Measurements from ENCODE around the gene SHC2. TPM values are rescaled to one million over a fixed set of nuclear protein-coding genes. Genes with fewer than 3 reads are reported as not detected.
A peak's percentile ranks its signal among the peaks of the same experiment; 100 is the strongest.

The SHC2 gene
- total RNA-seq, 1 experiment from 2014 or later, result 16.6 TPM

GRCh38 chr19:495081-495401 is 34.2 kb upstream of the SHC2 start:
- H4K8ac ChIP-seq (replicated peaks; ENCODE audit: insufficient read length, low read depth, low read length), result no peak overlapping the region
- no peak overlapping the region for H3K9ac ChIP-seq (ENCODE audit: extremely low read depth, insufficient read length, low read length)
- no peak overlapping the region for H3K23ac ChIP-seq (ENCODE audit: insufficient read length, low read depth, low read length)
- peak overlapping the region in 1 of 2 experiments; percentile 48; a peak in 2 of 5 replicates for H3K4me3 Mint-ChIP-seq
- no peak overlapping the region for H2AK5ac ChIP-seq (ENCODE audit: insufficient read length, low read length)
- WGBS (ENCODE audit: extremely low coverage, insufficient read length, low lambda C conversion rate), result no CpG with 5 or more reads among the region's 10 CpGs
- no peak overlapping the region for H4K91ac ChIP-seq (ENCODE audit: insufficient read length, low read depth, low read length)
- H3K9me3 ChIP-seq (ENCODE audit: control insufficient read depth, low read depth, low read length), result no peaks in the 10 kb centered on the region
- peaks cover 0 to 18% of the 10 kb centered on the region in 2 experiments; a peak in 2 of 4 replicates for H3K4me1 Mint-ChIP-seq
- no peak overlapping the region for H3K4ac ChIP-seq (ENCODE audit: low read depth, low read length)
- peaks cover 40% of the 10 kb centered on the region for H3K27me3 Mint-ChIP-seq (ENCODE audit: low read depth)
- DNase-seq, result no peak
- H3K36me3 Mint-ChIP-seq (ENCODE audit: insufficient read depth in 1 of 3, low read depth in 3 of 3), result peaks cover 0 to 2% (median 0%) of the 10 kb centered on the region in 3 experiments; a peak in 2 of 7 replicates
- no peak overlapping the region for H2BK12ac ChIP-seq (ENCODE audit: insufficient read length, low read depth, low read length)
- H4K5ac ChIP-seq (ENCODE audit: insufficient read length, low read depth, low read length), result no peak overlapping the region
- no peaks in the 10 kb centered on the region for H3K4me1 ChIP-seq (ENCODE audit: insufficient read depth, low read length)
- H3K18ac ChIP-seq (ENCODE audit: insufficient read length, low read depth, low read length), result no peak overlapping the region
- peaks cover 14% of the 10 kb centered on the region; the same call in 1 of the 2 replicates for H3K27me3 ChIP-seq (ENCODE audit: insufficient read depth, low read length)
- peaks cover 9% of the 10 kb centered on the region for H3K23me2 ChIP-seq (ENCODE audit: insufficient read length, low read depth, low read length, poor library complexity, severe bottlenecking)
- no peak overlapping the region; the same call in 1 of the 2 replicates for H2BK15ac ChIP-seq (ENCODE audit: low read depth, low read length)
- no peak overlapping the region for H2AFZ ChIP-seq (ENCODE audit: low read length)
- H2BK20ac ChIP-seq (ENCODE audit: low read depth, low read length, poor library complexity, severe bottlenecking), result no peak overlapping the region
- H3K79me2 ChIP-seq (ENCODE audit: insufficient read depth, low read length), result no peaks in the 10 kb centered on the region
- no peak overlapping the region for H3K56ac ChIP-seq (ENCODE audit: insufficient read length, low read depth, low read length)
- no peak overlapping the region for H3K14ac ChIP-seq (ENCODE audit: insufficient read depth, low read length)
- H4K20me1 ChIP-seq (ENCODE audit: control insufficient read depth, insufficient read depth, insufficient read length), result no peaks in the 10 kb centered on the region
- no peak overlapping the region for H2BK5ac ChIP-seq (ENCODE audit: insufficient read length, low read length)
- TF ChIP-seq CTCF (conservative IDR thresholded peaks at IDR 0.05), result no peak
- H2BK120ac ChIP-seq (ENCODE audit: low read depth, low read length, poor library complexity, severe bottlenecking), result no peak overlapping the region
- no peak overlapping the region; a peak in 1 of 7 replicates for H3K27ac Mint-ChIP-seq
- H3K4me2 ChIP-seq (ENCODE audit: insufficient read depth, insufficient read length, low read length), result peak overlapping the region; percentile 45
- H3K9me3 Mint-ChIP-seq, result peaks cover 8 to 10% of the 10 kb centered on the region in 2 experiments; a peak in 4 of 5 replicates
- H3T11ph ChIP-seq (ENCODE audit: low read length), result no peak overlapping the region
- H3K79me1 ChIP-seq (ENCODE audit: insufficient read depth, low read depth, low read length, poor library complexity, severe bottlenecking), result no peaks in the 10 kb centered on the region
- no peak overlapping the region for H3K27ac ChIP-seq (ENCODE audit: insufficient read length, low read depth, low read length)
